NAMALWA (cell line): ENCODE results near the gene AP3B1.

ENCODE experiments used
- DNase-seq: peaks from one replicate; pipeline ENCODE4 v3.0.0-alpha.2; 2015; ENCODE audit warnings: low spot score

The AP3B1 gene

GRCh38 chr5:77972469-77973252 is 321.8 kb downstream of the AP3B1 start:
- DNase-seq, result peak; percentile 23

- DNase-seq, result no peak
These were observed 322.6 kb downstream of the AP3B1 start for GRCh38 chr5:77971776-77972468.

- DNase-seq, result no peak
These were observed 323.6 kb downstream of the AP3B1 start for GRCh38 chr5:77970891-77971290.

- DNase-seq, result no peak
These were observed 330.7 kb downstream of the AP3B1 start for GRCh38 chr5:77963795-77964194.

GRCh38 chr5:77960863-77961396 is 333.6 kb downstream of the AP3B1 start:
- no peak for DNase-seq

- no peak for DNase-seq
These were observed 334.2 kb downstream of the AP3B1 start for GRCh38 chr5:77960305-77960704.

- DNase-seq, result no peak
These were observed 335.7 kb downstream of the AP3B1 start for GRCh38 chr5:77958642-77959330.

GRCh38 chr5:77957931-77958521 is 336.5 kb downstream of the AP3B1 start:
- no peak for DNase-seq

GRCh38 chr5:77957516-77957915 is 337.0 kb downstream of the AP3B1 start:
- DNase-seq, result no peak

- DNase-seq, result no peak
These were observed 337.4 kb downstream of the AP3B1 start for GRCh38 chr5:77957081-77957480.

GRCh38 chr5:77955577-77955976 is 338.9 kb downstream of the AP3B1 start:
- DNase-seq, result no peak

GRCh38 chr5:77953374-77953773 is 341.1 kb downstream of the AP3B1 start:
- no peak for DNase-seq

GRCh38 chr5:77952636-77953212 is 341.8 kb downstream of the AP3B1 start:
- DNase-seq, result no peak
